ENCODE data around the gene CCL11.

DNA sequence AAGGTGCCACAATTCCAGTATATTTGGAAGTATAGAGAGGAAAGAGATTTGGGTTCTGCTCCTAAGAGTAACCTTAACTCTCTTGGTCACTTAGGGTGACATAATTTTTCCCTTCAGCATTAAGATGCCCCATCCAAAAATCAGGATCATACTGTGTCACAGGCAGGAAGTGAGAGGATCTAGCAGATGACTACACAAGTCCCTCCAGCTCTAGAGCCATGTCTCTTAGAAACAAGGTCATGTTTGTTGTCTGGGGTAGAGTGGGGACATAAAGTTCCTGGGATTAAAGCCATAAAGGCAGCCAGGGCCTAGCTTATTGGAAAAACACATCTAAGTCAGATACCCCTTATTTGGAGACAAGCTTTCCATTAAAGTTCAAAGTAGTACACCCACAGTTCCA is 36.4 kb downstream of the CCL11 start:
- TF ChIP-seq, protein P1, sequence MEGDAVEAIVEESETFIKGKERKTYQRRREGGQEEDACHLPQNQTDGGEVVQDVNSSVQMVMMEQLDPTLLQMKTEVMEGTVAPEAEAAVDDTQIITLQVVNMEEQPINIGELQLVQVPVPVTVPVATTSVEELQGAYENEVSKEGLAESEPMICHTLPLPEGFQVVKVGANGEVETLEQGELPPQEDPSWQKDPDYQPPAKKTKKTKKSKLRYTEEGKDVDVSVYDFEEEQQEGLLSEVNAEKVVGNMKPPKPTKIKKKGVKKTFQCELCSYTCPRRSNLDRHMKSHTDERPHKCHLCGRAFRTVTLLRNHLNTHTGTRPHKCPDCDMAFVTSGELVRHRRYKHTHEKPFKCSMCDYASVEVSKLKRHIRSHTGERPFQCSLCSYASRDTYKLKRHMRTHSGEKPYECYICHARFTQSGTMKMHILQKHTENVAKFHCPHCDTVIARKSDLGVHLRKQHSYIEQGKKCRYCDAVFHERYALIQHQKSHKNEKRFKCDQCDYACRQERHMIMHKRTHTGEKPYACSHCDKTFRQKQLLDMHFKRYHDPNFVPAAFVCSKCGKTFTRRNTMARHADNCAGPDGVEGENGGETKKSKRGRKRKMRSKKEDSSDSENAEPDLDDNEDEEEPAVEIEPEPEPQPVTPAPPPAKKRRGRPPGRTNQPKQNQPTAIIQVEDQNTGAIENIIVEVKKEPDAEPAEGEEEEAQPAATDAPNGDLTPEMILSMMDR (IDR thresholded peaks at IDR 0.05) = no peak
- no peak for TF ChIP-seq POLR2A (IDR thresholded peaks at IDR 0.05)
